Measurements from ENCODE around the gene MCRIP2. TPM values are rescaled to one million over a fixed set of nuclear protein-coding genes. Genes with fewer than 3 reads are reported as not detected.
A peak's percentile ranks its signal among the peaks of the same experiment; 100 is the strongest.

MCRIP2 gene
- total and polyA plus RNA-seq, 9 of the 15 experiments (the other 6 are each of a cell fraction or from before 2014, with no cell fraction given): 0.80 to 120 (median 35.2) TPM

- TF ChIP-seq AFF4 (CRISPR knock-in tag; IDR thresholded peaks at IDR 0.05) (no peak), SP2 (IDR thresholded peaks at IDR 0.05; ENCODE audit: extremely low read depth, low read depth, low read length, poor library complexity, severe bottlenecking) (no peak), BCL6 (CRISPR knock-in tag; IDR thresholded peaks at IDR 0.05) (no peak), ZNF232 (CRISPR knock-in tag; IDR thresholded peaks at IDR 0.05) (peak; percentile 92), SIX5 (IDR thresholded peaks at IDR 0.05; ENCODE audit: borderline replicate concordance in 1 of 2, insufficient read depth in 1 of 2, low read depth in 1 of 2, low read length in 2 of 2) (no peak), CREM (IDR thresholded peaks at IDR 0.05; ENCODE audit: low read depth) (peak; percentile 6; the same call in 1 of the 2 replicates), POLR2AphosphoS5 (IDR thresholded peaks at IDR 0.05; ENCODE audit: control insufficient read depth, insufficient read depth, low read depth, low read length) (no peak), SAFB2 (IDR thresholded peaks at IDR 0.05; ENCODE audit: borderline replicate concordance, low read depth, low read length, severe bottlenecking) (no peak), ZNF140 (CRISPR knock-in tag; IDR thresholded peaks at IDR 0.05) (no peak), ZBTB34 (CRISPR knock-in tag; IDR thresholded peaks at IDR 0.05) (no peak), E2F1 (CRISPR knock-in tag; IDR thresholded peaks at IDR 0.05) (peak; percentile 62; the same call in 1 of the 2 replicates), FOXA3 (CRISPR knock-in tag; conservative IDR thresholded peaks at IDR 0.05 in 1 of 2, IDR thresholded peaks at IDR 0.05 in 1 of 2) (peak in 1 of 2 experiments; percentile 86; a peak in 2 of 4 replicates), ATF1 (CRISPR knock-in tag; IDR thresholded peaks at IDR 0.05) (no peak), ATF1 (tag; IDR thresholded peaks at IDR 0.05) (peak; percentile 74), LEF1 (IDR thresholded peaks at IDR 0.05) (no peak), NCOA1 (IDR thresholded peaks at IDR 0.05; ENCODE audit: low read depth) (no peak)
- TF ChIP-seq, protein P1, sequence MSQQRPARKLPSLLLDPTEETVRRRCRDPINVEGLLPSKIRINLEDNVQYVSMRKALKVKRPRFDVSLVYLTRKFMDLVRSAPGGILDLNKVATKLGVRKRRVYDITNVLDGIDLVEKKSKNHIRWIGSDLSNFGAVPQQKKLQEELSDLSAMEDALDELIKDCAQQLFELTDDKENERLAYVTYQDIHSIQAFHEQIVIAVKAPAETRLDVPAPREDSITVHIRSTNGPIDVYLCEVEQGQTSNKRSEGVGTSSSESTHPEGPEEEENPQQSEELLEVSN (IDR thresholded peaks at IDR 0.05; ENCODE audit: borderline replicate concordance in 1 of 2, extremely low read depth in 1 of 2, insufficient read depth in 1 of 2, insufficient read length in 1 of 2, low read depth in 1 of 2, low read length in 1 of 2, poor library complexity in 1 of 2, severe bottlenecking in 1 of 2): peak; percentile 77 to 91
Measured at GRCh38 chr16:695355-696089, 53.9 kb downstream of the MCRIP2 start (continued).
